Ectodermal cell (in vitro differentiated cells): Measurements from ENCODE around the gene USH1C.

Experiments
- H3K27ac ChIP-seq: 2 replicates; pipeline ENCODE4 v1.7.0; 2013; ENCODE audit warnings: mild to moderate bottlenecking, low read depth, low read length; ENCODE audit not compliant: insufficient read depth, poor library complexity, severe bottlenecking
- H3K27me3 ChIP-seq: 2 replicates; pipeline ENCODE4 v1.7.0; 2013; ENCODE audit warnings: mild to moderate bottlenecking, low read length; ENCODE audit not compliant: insufficient read depth, control insufficient read depth, poor library complexity, severe bottlenecking
- H3K36me3 ChIP-seq: one replicate; pipeline ENCODE4 v1.7.0; 2013; ENCODE audit warnings: low read length; ENCODE audit not compliant: control insufficient read depth, insufficient read depth
- H3K4me1 ChIP-seq: one replicate; pipeline ENCODE4 v1.7.0; 2013; ENCODE audit warnings: low read length; ENCODE audit not compliant: control insufficient read depth, insufficient read depth
- H3K4me3 ChIP-seq: 2 replicates; pipeline ENCODE4 v1.7.0; 2013; ENCODE audit warnings: low read depth, low read length, control low read depth; ENCODE audit not compliant: insufficient read depth
- H3K9me3 ChIP-seq: 2 replicates; pipeline ENCODE4 v1.7.0; 2013; ENCODE audit warnings: mild to moderate bottlenecking, low read length, moderate library complexity; ENCODE audit not compliant: control insufficient read depth
- WGBS, 2 experiments: methylation state at CpG; one replicate each; pipeline ENCODE4 v1.1.7; 2013; ENCODE audit warnings: missing lambda C conversion rate in 2 of 2; 5-methylcytosine and 5-hydroxymethylcytosine counted together

Gene USH1C

GRCh38 chr11:17537261-17537660, 7.0 kb downstream of the USH1C start:
- no peaks in the 10 kb centered on the region for H3K36me3 ChIP-seq
- H3K4me1 ChIP-seq: no peaks in the 10 kb centered on the region
- H3K9me3 ChIP-seq: no peaks in the 10 kb centered on the region
- no peak overlapping the region for H3K27ac ChIP-seq
- no peaks in the 10 kb centered on the region for H3K27me3 ChIP-seq
- no peak overlapping the region for H3K4me3 ChIP-seq
- WGBS, 2 experiments: 85 to 86% methylated on average over 8 of the region's 8 CpGs

GRCh38 chr11:17535488-17535887, 8.7 kb downstream of the USH1C start:
- WGBS, 2 experiments: 91% methylated on average over 2 to 3 of the region's 3 CpGs
- no peaks in the 10 kb centered on the region for H3K27me3 ChIP-seq

GRCh38 chr11:17533778-17534415, 10.3 kb downstream of the USH1C start:
- Histone ChIP-seq H3K9me3 (no peaks in the 10 kb centered on the region), H3K27ac (no peak overlapping the region), H3K27me3 (no peaks in the 10 kb centered on the region), H3K36me3 (no peaks in the 10 kb centered on the region), H3K4me3 (no peak overlapping the region), H3K4me1 (peaks cover 8% of the 10 kb centered on the region)
- WGBS, 2 experiments: 73 to 77% methylated on average over 11 of the region's 11 CpGs

More at GRCh38 chr11:17535488-17535887, 8.7 kb downstream of the USH1C start:
- H3K36me3 ChIP-seq: no peaks in the 10 kb centered on the region
- no peaks in the 10 kb centered on the region for H3K9me3 ChIP-seq
- no peak overlapping the region for H3K4me3 ChIP-seq
- no peak overlapping the region for H3K27ac ChIP-seq
- no peaks in the 10 kb centered on the region for H3K4me1 ChIP-seq

GRCh38 chr11:17533341-17533740, 10.9 kb downstream of the USH1C start:
- Histone ChIP-seq H3K27ac (no peak overlapping the region), H3K27me3 (no peaks in the 10 kb centered on the region), H3K4me3 (no peak overlapping the region), H3K36me3 (no peaks in the 10 kb centered on the region), H3K4me1 (peaks cover 8% of the 10 kb centered on the region), H3K9me3 (no peaks in the 10 kb centered on the region)
- WGBS, 2 experiments: 93 to 95% methylated on average over 6 of the region's 6 CpGs

GRCh38 chr11:17532784-17533183, 11.4 kb downstream of the USH1C start:
- Histone ChIP-seq H3K27ac (no peak overlapping the region), H3K4me1 (peaks cover 8% of the 10 kb centered on the region), H3K27me3 (no peaks in the 10 kb centered on the region), H3K36me3 (no peaks in the 10 kb centered on the region), H3K4me3 (no peak overlapping the region), H3K9me3 (no peaks in the 10 kb centered on the region)
- WGBS, 2 experiments: 91 to 93% methylated on average over 2 of the region's 2 CpGs

GRCh38 chr11:17531636-17532113, 12.5 kb downstream of the USH1C start:
- no peaks in the 10 kb centered on the region for H3K9me3 ChIP-seq
- H3K36me3 ChIP-seq: no peaks in the 10 kb centered on the region
- peaks cover 8% of the 10 kb centered on the region for H3K4me1 ChIP-seq
- 85 to 86% methylated on average over 6 of the region's 6 CpGs for WGBS, 2 experiments
- H3K27ac ChIP-seq: no peak overlapping the region
- H3K4me3 ChIP-seq: no peak overlapping the region
- H3K27me3 ChIP-seq: no peaks in the 10 kb centered on the region

- Histone ChIP-seq H3K27me3 (no peaks in the 10 kb centered on the region), H3K36me3 (no peaks in the 10 kb centered on the region), H3K27ac (no peak overlapping the region), H3K4me1 (peaks cover 8% of the 10 kb centered on the region), H3K4me3 (no peak overlapping the region), H3K9me3 (no peaks in the 10 kb centered on the region)
- WGBS, 2 experiments: 93 to 94% methylated on average over 22 of the region's 22 CpGs
These were observed 13.1 kb downstream of the USH1C start for GRCh38 chr11:17531071-17531600.

- H3K27ac ChIP-seq: no peak overlapping the region
- peaks cover 8% of the 10 kb centered on the region for H3K4me1 ChIP-seq
- H3K4me3 ChIP-seq: no peak overlapping the region
- H3K27me3 ChIP-seq: no peaks in the 10 kb centered on the region
- WGBS, 2 experiments: 87 to 89% methylated on average over 10 of the region's 10 CpGs
- no peaks in the 10 kb centered on the region for H3K9me3 ChIP-seq
- no peaks in the 10 kb centered on the region for H3K36me3 ChIP-seq
These were observed 14.4 kb downstream of the USH1C start for GRCh38 chr11:17529844-17530185.

- H3K27ac ChIP-seq: no peak overlapping the region
- WGBS, 2 experiments: 86 to 90% methylated on average over 14 of the region's 14 CpGs
- H3K4me3 ChIP-seq: no peak overlapping the region
- no peaks in the 10 kb centered on the region for H3K9me3 ChIP-seq
- H3K4me1 ChIP-seq: peaks cover 8% of the 10 kb centered on the region
- H3K27me3 ChIP-seq: no peaks in the 10 kb centered on the region
- no peaks in the 10 kb centered on the region for H3K36me3 ChIP-seq
These were observed 15.0 kb downstream of the USH1C start for GRCh38 chr11:17528906-17529843.

GRCh38 chr11:17528181-17528691, 16.0 kb downstream of the USH1C start:
- Histone ChIP-seq H3K4me3 (no peak overlapping the region), H3K36me3 (no peaks in the 10 kb centered on the region), H3K27ac (no peak overlapping the region), H3K27me3 (no peaks in the 10 kb centered on the region), H3K4me1 (peaks cover 8% of the 10 kb centered on the region), H3K9me3 (no peaks in the 10 kb centered on the region)
- 61 to 65% methylated on average over 9 of the region's 9 CpGs for WGBS, 2 experiments
